HG03025 (cell line): ENCODE measurements around the gene SMARCA4.

Experiments
- ATAC-seq: cut with Tn5 transposase; IDR thresholded peaks from one replicate; pipeline ENCODE4 v1.9.1; 2021; ENCODE audit warnings: mild to moderate bottlenecking, moderate library complexity; ENCODE audit not compliant: unreplicated experiment, low FRiP score

The SMARCA4 gene

DNA sequence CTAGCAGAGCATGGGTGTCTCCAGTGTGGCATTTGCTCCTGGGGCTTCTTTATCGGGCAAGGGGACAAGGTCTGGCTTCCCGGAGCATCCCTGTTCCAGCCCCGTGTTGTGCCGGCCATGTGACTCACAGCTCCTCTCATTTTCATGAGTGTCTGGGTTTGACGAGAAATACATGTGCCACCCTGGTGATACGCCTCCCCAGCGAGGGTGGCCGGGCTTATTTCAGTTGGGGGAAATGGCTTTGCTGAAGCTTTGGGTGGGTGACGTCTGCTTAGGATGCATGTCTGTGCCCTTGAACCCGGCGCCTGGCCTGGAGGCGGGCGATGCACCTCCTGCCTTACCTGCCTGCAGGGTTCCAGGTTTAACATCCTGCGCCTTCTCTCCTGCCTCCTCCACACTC lies 66.6 kb downstream of the SMARCA4 start:
- ATAC-seq: no peak

DNA sequence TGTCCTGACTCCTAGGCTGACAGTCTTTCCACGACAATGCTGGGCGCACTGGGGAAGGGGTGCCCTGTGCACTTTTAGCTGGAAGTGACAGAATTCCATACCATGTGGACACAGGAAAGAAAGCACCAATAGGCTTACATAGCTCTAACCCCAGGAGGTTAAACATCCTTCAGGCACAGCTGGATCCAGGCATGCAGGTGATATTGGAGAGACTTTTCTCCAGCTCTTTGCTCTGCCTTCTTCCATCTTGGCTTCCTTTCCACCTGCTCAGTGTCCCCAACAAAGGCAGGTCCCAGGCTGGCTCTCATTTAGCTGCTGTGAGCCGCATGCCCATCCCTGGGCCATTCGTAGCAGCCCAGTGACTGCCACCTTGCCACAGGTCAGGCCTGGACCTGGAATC lies 67.3 kb downstream of the SMARCA4 start:
- no peak for ATAC-seq

DNA sequence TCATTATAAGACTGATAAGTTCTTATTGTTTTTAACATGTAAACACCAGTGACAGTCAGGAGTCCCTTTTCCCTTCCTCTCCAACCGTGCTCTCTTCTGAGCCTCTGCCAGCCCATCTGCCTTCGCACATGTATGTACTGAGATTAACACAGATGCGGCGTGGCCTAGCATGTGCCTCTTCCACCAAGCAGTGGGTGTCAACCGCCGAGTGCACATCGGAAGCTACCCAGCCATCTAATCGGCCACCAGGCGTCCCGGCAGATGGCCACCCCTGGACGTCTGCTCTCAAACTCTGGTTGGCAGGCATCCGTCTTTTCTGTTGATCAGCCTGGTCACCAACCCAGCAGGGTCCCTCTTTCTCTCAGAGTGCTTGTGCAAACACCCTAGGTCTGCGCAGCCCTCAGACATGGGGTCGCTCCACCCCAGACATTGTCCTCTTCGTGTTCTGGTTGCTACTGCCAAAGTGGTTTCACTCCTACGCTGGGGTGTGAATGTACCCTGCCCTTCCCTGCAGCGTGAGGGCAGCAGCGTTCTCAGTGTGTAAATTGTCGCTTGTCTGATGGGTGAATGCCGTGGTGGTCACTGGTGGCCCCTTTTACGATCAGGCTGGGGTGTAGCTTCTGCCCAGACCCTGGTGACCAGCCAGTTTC lies 70.7 kb downstream of the SMARCA4 start:
- no peak for ATAC-seq

DNA sequence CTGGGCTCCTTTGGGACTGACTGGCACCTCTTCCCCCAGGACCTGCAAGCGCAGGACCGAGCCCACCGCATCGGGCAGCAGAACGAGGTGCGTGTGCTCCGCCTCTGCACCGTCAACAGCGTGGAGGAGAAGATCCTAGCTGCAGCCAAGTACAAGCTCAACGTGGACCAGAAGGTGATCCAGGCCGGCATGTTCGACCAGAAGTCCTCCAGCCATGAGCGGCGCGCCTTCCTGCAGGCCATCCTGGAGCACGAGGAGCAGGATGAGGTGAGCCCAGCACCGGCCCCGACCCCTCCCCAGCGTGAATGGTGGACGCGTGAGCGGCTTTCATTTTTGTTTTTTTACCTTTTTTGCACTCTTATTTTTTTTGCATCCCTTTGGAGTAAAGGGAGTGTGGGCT lies 72.4 kb downstream of the SMARCA4 start:
- no peak for ATAC-seq

DNA sequence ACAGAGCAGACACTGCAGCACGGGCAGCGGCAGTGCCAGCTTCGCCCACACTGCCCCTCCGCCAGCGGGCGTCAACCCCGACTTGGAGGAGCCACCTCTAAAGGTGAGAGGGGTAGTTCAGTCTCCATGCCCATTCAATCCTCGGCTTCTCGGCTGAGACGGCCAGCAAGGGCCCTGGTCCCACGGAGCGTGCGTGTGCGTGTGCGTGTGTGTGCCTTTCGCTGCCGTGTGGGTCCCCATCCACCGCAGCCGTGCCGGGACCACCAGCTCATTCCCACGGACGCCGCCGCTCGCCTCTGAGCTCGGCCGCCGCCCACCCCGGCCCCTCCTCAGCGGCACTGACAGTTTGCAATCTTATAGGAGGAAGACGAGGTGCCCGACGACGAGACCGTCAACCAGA lies 72.9 kb downstream of the SMARCA4 start:
- no peak for ATAC-seq

DNA sequence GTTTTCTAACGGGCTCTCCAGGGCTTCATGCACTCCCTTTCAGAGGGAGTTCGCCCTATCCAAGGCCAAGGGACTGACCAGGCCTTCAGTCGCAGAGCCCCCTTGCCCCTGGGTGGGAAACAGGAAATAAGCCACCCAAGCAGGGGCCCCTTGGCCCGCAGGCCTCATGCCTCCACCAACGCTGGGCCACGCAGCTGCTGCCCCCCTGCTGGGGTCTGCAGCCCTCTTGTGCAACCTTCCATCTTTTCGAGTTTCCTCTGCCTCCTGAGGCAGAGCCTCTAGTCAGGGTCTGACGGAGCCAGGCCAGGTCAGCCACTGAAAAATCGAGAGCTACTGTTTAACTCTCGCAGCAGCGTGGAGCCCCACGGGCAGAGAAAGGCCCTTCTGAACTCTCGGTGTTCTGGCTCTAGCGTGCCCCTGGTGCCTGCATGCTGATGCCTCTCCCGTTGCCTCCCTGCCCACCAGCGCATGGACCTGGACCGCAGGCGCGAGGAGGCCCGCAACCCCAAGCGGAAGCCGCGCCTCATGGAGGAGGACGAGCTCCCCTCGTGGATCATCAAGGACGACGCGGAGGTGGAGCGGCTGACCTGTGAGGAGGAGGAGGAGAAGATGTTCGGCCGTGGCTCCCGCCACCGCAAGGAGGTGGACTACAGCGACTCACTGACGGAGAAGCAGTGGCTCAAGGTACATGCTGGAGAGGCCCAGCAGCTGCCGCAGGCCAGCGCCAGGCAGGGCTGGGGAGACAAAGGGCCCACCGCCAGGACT lies 73.8 kb downstream of the SMARCA4 start:
- no peak for ATAC-seq

DNA sequence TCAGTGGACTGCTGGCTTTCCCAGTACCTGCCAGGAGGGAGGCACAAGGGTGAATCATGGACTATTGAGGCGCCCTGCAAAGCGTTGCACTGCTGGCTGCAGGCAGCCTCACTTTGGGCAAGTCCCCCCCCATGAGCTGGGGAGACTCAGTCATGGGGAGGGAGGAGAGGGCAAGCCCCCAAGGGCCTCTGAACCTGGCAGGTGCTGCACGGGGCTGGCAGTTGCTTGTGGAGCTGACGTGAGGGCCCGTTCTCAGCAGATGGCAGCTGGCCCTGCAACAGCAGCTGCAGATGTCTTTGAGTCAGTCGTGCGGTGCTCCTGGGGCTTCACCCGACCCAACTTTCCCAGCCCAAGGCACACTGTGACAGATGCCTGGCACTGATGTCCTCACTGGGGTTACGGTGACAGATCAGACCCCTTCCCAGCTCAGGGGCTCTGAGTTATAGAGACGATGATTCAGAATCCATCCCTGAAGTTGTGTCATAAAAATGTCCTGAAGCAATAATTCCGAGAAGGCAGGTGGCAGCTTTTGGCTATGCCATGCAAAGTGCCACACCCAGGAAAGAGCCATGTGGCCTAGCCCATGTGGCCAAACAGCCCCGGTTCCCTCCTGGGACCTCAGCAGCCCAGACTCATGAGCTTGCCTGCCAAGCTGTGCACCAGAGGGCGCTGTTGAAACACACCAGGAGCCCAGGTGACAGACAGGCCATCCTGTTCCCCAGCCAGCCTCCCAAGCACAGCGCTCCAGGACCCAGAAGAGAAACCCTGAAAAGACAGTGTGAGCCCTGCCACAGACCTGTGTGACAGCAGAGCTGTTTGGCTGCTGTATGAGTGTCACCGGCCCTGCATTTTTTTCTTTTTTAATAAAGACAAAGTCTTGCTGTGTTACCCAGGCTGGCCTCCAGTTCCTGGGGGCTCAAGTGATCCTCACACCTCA lies 74.9 kb downstream of the SMARCA4 start:
- no peak for ATAC-seq

DNA sequence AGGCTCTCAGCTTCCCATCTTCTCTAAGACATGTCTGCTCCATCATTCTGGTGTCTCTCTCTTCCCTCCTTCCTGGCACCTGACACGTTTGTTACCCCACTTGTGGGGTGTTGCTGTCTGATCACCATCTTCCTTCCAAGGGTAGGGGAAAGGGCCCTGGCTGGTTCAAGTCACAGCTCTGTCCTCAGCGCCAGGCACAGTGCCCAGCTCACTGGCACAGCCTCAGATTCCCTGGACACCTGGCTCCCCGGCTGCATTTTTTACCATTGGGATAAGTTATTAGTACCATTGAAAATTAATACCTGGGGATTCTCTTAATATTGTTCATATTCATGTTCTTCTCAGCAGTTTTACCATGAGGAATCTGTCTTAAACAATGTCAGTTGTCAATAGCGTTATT lies 77.7 kb downstream of the SMARCA4 start:
- ATAC-seq: no peak

DNA sequence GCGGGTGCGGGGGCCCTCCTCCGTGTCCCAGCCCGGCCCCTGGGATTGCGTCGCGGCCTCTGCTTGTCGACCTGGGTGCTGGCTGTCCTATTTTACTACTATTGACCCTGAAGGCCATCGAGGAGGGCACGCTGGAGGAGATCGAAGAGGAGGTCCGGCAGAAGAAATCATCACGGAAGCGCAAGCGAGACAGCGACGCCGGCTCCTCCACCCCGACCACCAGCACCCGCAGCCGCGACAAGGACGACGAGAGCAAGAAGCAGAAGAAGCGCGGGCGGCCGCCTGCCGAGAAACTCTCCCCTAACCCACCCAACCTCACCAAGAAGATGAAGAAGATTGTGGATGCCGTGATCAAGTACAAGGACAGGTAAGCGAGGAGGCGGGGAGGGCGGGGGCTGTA lies 80.4 kb downstream of the SMARCA4 start:
- ATAC-seq: no peak

DNA sequence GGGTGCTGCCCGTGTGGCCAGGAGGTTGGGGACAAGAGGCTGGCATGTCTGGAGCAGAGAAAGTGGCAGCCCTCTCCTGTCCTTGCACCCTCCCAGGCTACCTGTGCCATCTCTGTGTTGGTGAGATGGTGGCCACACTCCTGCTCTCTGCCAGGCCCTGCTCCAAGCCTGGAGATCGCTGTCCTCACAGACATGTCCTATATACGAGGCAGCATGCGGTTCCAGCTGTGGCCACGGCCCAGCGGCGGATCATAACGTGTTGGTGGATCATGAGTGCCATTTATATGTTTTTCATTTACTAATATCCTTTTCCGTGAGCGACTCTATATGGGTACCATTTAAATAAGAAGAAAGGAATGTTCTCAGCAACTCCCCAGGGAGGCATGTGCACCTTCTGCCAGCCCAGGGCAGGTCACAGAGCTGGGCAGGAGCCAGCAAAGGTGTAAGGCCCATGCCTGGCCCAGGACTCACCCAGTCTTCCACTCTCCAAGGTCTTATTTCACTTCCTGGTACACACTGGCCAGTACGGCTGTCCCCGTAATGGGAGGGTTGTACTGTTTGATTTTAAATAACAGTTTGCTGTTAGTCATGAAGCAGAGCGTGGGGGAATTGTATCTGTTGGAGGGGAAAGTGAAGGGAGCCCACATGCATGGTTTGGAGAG lies 81.3 kb downstream of the SMARCA4 start:
- ATAC-seq: no peak

DNA sequence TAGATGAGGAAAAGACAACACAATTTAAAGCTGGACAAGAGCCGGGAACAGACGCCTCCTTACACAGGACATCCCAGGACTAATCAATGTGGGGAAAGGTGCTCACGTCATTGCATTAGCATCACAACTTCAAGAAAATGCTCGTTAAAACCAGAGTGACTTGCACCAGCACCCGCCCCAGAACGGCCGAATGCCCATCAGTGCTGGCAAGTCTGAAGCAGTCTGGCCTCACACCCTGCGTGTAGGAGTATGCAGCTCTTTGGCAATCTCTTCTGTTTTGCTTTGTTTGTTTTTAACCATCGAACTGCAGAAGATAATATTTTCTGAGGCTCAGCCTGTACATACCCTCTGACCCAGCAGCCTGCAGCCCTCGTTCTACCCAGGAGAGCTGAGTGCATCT lies 83.6 kb downstream of the SMARCA4 start:
- ATAC-seq: no peak

DNA sequence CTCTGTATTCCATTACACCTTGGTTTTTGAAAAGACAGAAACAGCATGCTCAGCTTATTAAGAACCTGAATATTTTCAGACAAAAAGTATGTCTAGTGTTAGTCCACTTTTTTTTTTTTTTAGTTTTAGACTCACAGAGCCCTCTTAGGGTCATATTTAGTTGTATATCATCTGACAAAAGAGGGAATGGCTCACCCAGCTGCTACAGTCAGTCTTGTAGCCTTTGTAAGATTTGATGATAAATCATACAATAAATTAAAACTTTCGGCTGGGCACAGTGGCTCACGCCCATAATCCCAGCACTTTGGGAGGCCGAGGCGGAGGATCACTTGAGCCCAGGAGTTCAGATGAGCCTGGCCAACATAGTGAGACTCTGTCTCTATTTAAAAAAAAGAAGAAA lies 84.7 kb downstream of the SMARCA4 start:
- no peak for ATAC-seq

DNA sequence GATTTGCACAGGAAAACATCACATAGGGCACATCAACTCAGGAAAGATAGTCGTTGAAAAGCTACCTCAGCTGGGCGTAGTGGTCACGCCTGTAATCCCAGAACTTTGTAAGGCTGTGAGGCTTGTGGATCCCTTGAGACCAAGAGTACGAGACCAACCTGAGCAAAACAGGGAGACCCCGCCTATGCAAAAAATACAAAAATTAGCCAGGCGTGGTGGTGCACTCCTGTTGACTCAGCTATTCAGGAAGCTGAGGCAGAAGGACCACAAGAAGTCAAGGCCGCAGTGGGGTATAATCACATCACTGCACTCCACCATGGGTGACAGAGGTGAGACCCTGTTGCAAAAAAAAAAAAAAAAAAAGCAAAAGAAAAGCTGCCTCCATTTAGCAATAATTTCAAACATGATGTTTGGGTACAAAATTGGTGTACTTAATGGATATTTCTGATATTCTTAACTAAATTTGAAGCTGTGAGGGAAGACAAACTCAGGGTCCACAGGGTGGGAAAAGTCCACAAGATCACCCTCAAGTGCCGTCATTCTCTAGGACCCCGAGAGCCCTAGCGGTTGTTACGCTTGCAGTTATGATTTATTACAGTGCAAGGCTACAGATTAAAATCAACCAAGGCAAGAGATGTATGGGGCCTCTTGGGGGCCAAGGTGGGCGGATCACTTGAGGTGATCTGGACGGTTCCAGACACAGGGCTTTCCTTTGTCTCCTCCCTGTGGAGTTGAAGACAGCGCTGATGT lies 86.0 kb downstream of the SMARCA4 start:
- ATAC-seq: no peak

DNA sequence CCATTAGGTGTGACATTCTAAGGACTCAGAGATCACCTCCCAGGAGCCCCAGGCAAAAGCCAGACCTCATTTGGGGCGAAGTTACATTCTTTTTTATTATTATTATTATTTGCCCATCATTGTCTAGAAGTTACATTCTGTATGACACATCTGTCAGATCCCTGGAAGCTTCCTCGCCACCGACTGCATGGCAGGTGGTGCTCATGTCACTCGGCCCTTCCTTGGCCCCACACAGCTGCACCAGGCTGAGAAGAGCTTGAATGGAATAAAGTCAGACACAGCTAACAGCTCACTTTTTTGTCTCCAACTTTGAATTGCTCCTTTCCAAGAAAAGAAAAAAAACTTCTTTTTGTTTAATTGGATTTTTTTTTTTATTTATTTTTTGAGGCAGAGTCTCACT lies 87.0 kb downstream of the SMARCA4 start:
- no peak for ATAC-seq

DNA sequence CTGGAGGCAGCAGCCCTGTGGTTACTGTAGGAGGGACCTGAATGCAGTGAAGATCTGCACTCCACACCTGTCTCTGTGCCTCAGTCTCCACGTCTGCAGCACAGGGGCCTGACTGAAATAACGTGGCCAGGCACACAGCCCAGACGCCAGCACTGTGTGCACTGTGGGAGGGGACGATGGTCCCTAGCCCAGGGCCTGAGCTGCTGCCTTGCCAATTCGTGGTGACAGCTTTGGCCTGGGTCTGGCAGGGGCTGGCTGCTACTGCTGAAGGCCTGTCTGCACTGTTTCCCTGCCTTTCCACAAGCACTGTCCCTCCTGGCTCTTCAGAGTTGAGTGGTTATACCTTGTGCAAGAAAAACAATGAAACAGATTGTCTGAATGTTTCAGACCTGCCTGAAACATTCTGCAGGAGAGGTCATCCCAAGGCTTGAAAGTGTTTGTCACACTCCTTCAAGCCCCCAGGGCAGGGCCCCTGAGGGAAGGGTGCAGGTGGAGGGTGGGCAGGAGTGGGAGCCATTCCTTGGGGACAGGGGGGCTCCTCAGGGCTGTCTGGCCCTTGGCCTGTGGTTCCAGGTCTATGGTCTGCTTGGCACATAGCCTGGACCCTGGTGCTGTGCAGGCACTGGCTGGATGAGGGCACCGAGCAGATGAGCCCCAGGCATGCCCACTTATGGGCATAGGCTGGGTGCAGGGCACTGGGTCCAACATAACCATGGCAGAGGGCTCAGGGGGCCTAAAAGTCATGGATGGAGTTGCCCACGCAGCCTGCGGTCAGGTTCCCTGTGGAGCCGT lies 89.7 kb downstream of the SMARCA4 start:
- ATAC-seq: no peak

DNA sequence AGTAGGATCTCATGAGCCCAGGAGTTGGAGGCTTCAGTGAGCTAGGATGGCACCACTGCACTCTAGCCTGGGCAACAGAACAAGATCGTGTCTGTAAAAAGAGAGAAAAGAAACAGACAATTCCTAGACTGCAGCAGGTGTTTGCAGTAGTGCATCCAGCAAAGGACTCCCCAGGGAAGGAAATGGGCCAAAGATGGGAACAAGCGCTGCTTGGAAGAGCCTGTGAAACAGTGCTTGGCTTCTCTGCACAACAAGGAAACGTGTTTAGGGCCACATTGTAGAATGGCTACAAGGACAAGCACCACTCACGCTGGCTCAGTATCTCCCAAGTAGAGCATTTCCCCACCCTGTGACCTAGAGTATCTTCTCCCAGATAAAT lies 93.0 kb downstream of the SMARCA4 start:
- ATAC-seq: no peak

DNA sequence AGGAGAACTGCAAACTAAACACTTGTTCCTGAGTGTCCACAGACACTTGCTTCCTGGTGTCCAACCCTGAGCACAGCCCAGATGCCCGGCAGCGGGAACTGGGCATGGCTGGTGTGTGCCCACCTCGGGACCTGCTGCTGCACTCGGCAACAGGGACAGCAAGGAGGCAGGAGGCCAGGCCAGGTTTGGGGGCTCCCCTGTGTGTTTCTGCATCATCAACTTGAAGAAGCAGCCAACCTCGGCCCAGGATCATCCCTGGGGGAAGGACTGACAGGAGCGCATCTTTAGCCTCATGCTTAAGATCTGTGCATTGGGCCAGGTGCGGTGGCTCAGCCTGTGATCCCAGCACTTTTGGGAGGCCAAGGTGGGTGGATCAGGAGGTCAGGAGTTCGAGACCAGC lies 93.4 kb downstream of the SMARCA4 start:
- ATAC-seq: no peak

DNA sequence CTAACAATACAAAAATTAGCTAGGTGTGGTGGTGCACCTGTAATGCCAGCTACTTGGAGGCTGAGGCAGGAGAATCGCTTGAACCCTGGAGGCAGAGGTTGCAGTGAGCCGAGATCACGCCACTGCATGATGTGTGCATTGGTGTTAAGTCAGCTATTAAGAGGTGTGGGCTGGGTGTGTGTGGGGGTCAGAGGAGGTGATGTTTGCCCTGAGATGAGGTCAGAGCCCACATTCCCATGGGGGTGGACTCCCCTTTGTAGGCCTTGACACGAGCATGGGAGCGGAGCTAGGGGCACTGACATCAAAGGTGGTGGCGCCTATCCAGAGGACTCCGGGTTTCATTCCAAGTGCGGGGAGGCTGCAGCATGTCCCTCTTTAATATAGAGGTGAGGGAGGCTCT lies 93.8 kb downstream of the SMARCA4 start:
- ATAC-seq: no peak

DNA sequence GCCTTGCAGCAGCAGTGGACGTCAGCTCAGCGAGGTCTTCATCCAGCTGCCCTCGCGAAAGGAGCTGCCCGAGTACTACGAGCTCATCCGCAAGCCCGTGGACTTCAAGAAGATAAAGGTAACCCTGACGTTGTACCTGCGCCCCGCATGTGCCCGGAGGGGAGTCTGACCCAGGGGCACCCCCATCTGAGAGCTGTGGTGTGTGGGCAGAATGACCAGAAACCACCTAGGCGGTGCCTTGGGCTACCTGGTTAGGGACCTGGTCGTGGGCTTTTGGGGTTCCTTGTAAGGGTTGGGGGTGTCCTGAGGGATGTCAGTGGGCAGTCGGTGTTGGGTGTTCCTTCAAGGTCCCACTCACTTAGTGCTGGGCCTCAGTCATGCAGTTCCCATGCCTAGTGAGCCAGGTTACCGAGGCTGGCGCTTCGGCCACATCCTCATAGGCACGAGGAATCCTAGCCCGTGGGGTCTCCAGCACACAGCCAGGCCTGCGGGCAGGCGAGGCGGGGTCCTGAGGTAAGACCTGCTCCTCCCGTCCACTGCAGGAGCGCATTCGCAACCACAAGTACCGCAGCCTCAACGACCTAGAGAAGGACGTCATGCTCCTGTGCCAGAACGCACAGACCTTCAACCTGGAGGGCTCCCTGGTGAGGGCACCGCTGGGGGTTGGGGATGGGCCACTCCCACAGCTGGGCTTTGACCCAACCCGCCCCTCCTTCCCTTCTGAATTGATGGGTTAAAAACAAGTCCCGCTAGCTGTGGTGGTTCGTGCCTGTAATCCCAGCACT lies 97.6 kb downstream of the SMARCA4 start:
- ATAC-seq: no peak
